HAP-1 (cell line): ENCODE data around the gene NPPB.

Experiments used
- DNase-seq, 2 experiments: peaks; one replicate each; pipeline ENCODE4 v3.0.0-alpha.2; 2016 to 2020; ENCODE audit warnings: low spot score in 2 of 2
- H3K27me3 ChIP-seq: fragments of 250-450 bp; sonication (Bioruptor Pico); 2 replicates; pipeline ENCODE4 v1.5.1; 2020; ENCODE audit warnings: low read depth, mild to moderate bottlenecking, moderate library complexity
- H3K36me3 ChIP-seq: fragments of 250-450 bp; sonication (Bioruptor Pico); replicated peaks from 2 replicates; pipeline ENCODE4 v1.5.1; 2020; ENCODE audit warnings: mild to moderate bottlenecking
- H3K4me1 ChIP-seq: fragments of 250-450 bp; sonication (Bioruptor Pico); 2 replicates; pipeline ENCODE4 v1.5.1; 2020; ENCODE audit warnings: mild to moderate bottlenecking
- H3K4me3 ChIP-seq: fragments of 250-450 bp; sonication (Bioruptor Pico); 2 replicates; pipeline ENCODE4 v1.5.1; 2020; ENCODE audit warnings: mild to moderate bottlenecking, moderate library complexity
- H3K9me3 ChIP-seq: fragments of 250-450 bp; sonication (Bioruptor Pico); 2 replicates; pipeline ENCODE4 v1.5.1; 2020; ENCODE audit warnings: mild to moderate bottlenecking, moderate library complexity
- in situ Hi-C: fragments of 300-500 bp; cut with MboI; formaldehyde crosslinking; loops from 3 replicates; pipeline ENCODE4 v1.14.3; 2020; ENCODE audit warnings: low sequenced_read_pairs, inconsistent platforms, mixed read lengths

The NPPB gene

GRCh38 chr1:11888877-11889208 lies 30.1 kb upstream of the NPPB start:
- H3K4me3 ChIP-seq = no peak overlapping the region
- H3K36me3 ChIP-seq = no peaks in the 10 kb centered on the region
- H3K27me3 ChIP-seq = peaks cover 11% of the 10 kb centered on the region
- H3K4me1 ChIP-seq = no peaks in the 10 kb centered on the region
- no peaks in the 10 kb centered on the region for H3K9me3 ChIP-seq
- in situ Hi-C loops = no loop called here
- DNase-seq = no peak

DNA sequence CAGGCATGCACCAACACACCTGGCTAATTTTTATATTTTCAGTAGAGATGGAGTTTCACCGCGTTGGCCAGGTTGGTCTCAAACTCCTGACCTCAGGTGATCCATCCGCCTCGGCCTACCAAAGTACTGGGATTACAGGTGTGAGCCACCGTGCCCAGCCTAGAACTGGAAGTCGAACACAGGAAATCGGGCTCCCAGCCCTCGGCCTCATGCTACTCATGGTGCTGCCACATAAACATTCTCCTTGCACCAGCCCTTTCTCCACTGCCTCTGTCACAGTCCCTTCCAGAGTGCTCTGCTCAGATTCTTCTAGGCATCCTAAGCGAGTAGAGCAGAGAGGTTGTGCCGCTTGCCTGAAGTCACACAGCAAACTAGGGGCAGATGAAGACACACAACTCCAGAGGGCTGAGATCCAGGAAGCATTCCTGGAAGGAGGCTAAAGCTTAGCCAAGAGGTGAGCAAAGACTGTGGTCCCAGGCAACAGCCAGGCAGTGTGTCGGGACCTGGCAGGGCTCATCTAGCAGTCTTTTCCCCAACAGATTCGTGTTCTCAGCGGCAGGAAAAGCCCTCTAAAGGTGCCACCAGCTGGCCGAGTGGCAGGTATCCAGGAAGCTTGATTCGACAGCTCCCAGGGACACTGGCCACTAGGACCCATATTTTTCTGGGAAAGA lies 29.6 kb upstream of the NPPB start:
- Histone ChIP-seq H3K4me1 (no peaks in the 10 kb centered on the region), H3K4me3 (no peak overlapping the region), H3K9me3 (no peaks in the 10 kb centered on the region), H3K27me3 (peaks cover 13% of the 10 kb centered on the region), H3K36me3 (no peaks in the 10 kb centered on the region)
- DNase-seq = no peak
- in situ Hi-C loops = no loop called here

DNA sequence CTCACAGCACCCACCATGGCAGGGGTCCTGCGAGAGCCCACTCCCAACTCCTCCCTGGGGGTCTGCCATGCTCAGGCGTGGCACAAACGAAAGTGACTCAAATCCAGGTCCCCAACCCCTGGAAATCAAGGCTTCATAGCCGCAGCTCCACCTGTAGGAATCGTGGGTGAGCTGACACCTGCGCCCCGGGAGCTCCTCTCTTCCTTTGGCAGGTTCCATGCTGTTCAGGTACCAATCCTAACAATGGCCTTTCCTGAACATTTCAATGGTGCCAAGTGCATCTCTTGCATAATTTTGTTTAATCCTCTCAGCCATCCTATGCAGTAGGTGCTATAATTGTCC lies 28.9 kb upstream of the NPPB start:
- in situ Hi-C loops = no loop called here

GRCh38 chr1:11886986-11887665 lies 28.4 kb upstream of the NPPB start:
- Histone ChIP-seq H3K9me3 (no peaks in the 10 kb centered on the region), H3K36me3 (no peaks in the 10 kb centered on the region), H3K27me3 (peaks cover 11% of the 10 kb centered on the region), H3K4me1 (no peaks in the 10 kb centered on the region), H3K4me3 (no peak overlapping the region)
- DNase-seq = no peak
- in situ Hi-C loops = no loop called here

More for the DNA sequence above, 28.9 kb upstream of the NPPB start:
- no peaks in the 10 kb centered on the region for H3K36me3 ChIP-seq
- H3K4me3 ChIP-seq = no peak overlapping the region
- no peak for DNase-seq
- H3K27me3 ChIP-seq = peaks cover 14% of the 10 kb centered on the region
- H3K4me1 ChIP-seq = no peaks in the 10 kb centered on the region
- H3K9me3 ChIP-seq = no peaks in the 10 kb centered on the region

- Histone ChIP-seq H3K9me3 (no peaks in the 10 kb centered on the region), H3K27me3 (peaks cover 13% of the 10 kb centered on the region), H3K4me3 (no peak overlapping the region), H3K4me1 (no peaks in the 10 kb centered on the region), H3K36me3 (no peaks in the 10 kb centered on the region)
- in situ Hi-C loops = no loop called here
- DNase-seq = no peak
Observed at GRCh38 chr1:11885916-11886315, 27.2 kb upstream of the NPPB start.

- no peaks in the 10 kb centered on the region for H3K9me3 ChIP-seq
- in situ Hi-C loops = no loop called here
- H3K4me3 ChIP-seq = no peak overlapping the region
- H3K36me3 ChIP-seq = no peaks in the 10 kb centered on the region
- no peak for DNase-seq
- peaks cover 34% of the 10 kb centered on the region for H3K27me3 ChIP-seq
- no peaks in the 10 kb centered on the region for H3K4me1 ChIP-seq
Observed at GRCh38 chr1:11882814-11883538, 24.2 kb upstream of the NPPB start.

DNA sequence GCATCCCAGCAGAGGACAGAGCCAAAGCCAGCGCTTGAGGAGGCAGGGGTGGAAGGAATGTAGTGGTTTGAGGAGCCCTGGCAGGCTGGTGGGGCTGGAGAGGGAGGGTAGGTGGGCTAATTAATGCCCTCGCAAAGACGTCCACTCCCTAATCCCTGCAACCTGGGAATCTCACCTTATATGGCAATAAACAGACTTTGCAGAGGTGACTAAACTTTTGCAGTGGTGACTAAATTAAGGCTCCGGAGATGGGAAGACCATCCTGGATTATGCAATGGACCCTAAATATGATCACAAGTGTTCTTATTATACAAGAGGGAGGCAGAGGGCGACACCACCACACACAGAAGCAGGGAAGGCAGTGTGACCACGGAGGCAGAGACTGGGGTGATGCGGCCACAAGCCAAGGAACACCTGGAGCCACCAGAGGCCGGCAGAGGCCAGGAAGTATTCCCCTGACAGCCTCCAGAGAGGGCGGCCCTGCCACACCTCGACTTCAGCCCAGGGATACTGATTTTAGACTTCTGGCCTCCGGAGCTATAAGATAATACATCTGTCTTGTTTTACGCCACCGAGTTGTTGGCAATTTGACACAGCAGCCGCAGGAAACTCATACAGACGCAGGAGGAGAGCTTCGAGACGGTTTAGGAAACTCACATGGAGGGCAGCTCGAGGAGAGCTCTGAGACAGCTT lies 23.1 kb upstream of the NPPB start:
- no peaks in the 10 kb centered on the region for H3K4me1 ChIP-seq
- in situ Hi-C loops = no loop called here
- H3K4me3 ChIP-seq = no peak overlapping the region
- H3K36me3 ChIP-seq = no peaks in the 10 kb centered on the region
- no peaks in the 10 kb centered on the region for H3K9me3 ChIP-seq
- no peak for DNase-seq
- peaks cover 36% of the 10 kb centered on the region for H3K27me3 ChIP-seq

GRCh38 chr1:11880911-11881748 lies 22.4 kb upstream of the NPPB start:
- H3K27me3 ChIP-seq = peaks cover 42% of the 10 kb centered on the region
- no peaks in the 10 kb centered on the region for H3K36me3 ChIP-seq
- no peaks in the 10 kb centered on the region for H3K9me3 ChIP-seq

DNA sequence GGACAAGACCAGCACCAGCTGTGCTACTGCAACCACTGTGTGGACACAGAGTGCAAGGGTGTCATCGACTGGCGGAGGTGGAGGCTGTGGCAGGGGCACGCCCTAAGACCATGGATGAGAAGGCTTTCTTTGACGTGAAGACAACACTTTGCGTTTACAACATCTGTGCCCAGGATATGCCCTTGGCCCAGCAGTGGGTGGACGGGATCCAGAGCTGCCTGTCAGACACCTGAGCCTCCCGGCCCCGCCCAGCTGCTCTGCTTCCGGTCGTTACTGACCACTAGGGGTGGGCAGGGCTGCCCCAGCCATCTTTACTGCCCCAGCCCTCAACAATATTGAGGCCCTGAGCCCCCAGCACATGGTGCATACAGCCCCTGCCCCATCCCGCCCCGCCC lies 21.4 kb upstream of the NPPB start:
- in situ Hi-C loops = no loop called here
- no peak overlapping the region for H3K4me3 ChIP-seq
- H3K27me3 ChIP-seq = peaks cover 44% of the 10 kb centered on the region
- no peaks in the 10 kb centered on the region for H3K36me3 ChIP-seq
- no peaks in the 10 kb centered on the region for H3K9me3 ChIP-seq
- no peak for DNase-seq
- H3K4me1 ChIP-seq = no peaks in the 10 kb centered on the region

More at GRCh38 chr1:11880911-11881748, 22.4 kb upstream of the NPPB start:
- in situ Hi-C loops = no loop called here
- Histone ChIP-seq H3K4me3 (no peak overlapping the region), H3K4me1 (no peaks in the 10 kb centered on the region)
- no peak for DNase-seq

GRCh38 chr1:11879311-11880180 lies 20.8 kb upstream of the NPPB start:
- Histone ChIP-seq H3K9me3 (no peaks in the 10 kb centered on the region), H3K27me3 (peaks cover 44% of the 10 kb centered on the region), H3K4me3 (no peak overlapping the region), H3K36me3 (no peaks in the 10 kb centered on the region), H3K4me1 (no peaks in the 10 kb centered on the region)
- DNase-seq = no peak
- in situ Hi-C loops = no loop called here

GRCh38 chr1:11878891-11879190 lies 20.1 kb upstream of the NPPB start:
- in situ Hi-C loops = no loop called here

GRCh38 chr1:11878081-11878890 lies 19.5 kb upstream of the NPPB start:
- Histone ChIP-seq H3K4me1 (no peaks in the 10 kb centered on the region), H3K36me3 (no peaks in the 10 kb centered on the region), H3K4me3 (no peak overlapping the region), H3K9me3 (no peaks in the 10 kb centered on the region), H3K27me3 (peaks cover 40% of the 10 kb centered on the region)
- DNase-seq = no peak
- in situ Hi-C loops = no loop called here

More at GRCh38 chr1:11878891-11879190, 20.1 kb upstream of the NPPB start:
- Histone ChIP-seq H3K4me1 (no peaks in the 10 kb centered on the region), H3K4me3 (no peak overlapping the region), H3K9me3 (no peaks in the 10 kb centered on the region), H3K36me3 (no peaks in the 10 kb centered on the region), H3K27me3 (peaks cover 42% of the 10 kb centered on the region)
- DNase-seq = no peak
